GM12873 (cell line): ENCODE measurements around the gene SKIL.

Source experiments
- CTCF ChIP-seq: IDR thresholded peaks from 2 replicates; pipeline ENCODE4 v1.5.1; 2012; ENCODE audit warnings: low read depth, mild to moderate bottlenecking, moderate library complexity, low read length, control low read depth; ENCODE audit not compliant: insufficient read depth; ENCODE audit errors: missing control alignments

Gene SKIL

GRCh38 chr3:170344971-170345370 lies 12.5 kb upstream of the SKIL start:
- no peak for TF ChIP-seq CTCF

GRCh38 chr3:170346481-170347392 lies 10.8 kb upstream of the SKIL start:
- no peak for TF ChIP-seq CTCF

- no peak for TF ChIP-seq CTCF
These were observed 6.8 kb upstream of the SKIL start for GRCh38 chr3:170350515-170351413.

- no peak for TF ChIP-seq CTCF
These were observed 4.6 kb upstream of the SKIL start for GRCh38 chr3:170352936-170353335.

- TF ChIP-seq CTCF = no peak
These were observed 4.0 kb upstream of the SKIL start for GRCh38 chr3:170353485-170353884.

- no peak for TF ChIP-seq CTCF
These were observed 2.8 kb upstream of the SKIL start for GRCh38 chr3:170354760-170355159.

GRCh38 chr3:170355738-170356595 lies 1.5 kb upstream of the SKIL start:
- TF ChIP-seq CTCF = no peak
